Measurements from ENCODE around the gene DVL1. TPM values are rescaled to one million over a fixed set of nuclear protein-coding genes. Genes with fewer than 3 reads are reported as not detected.

Gene DVL1
- total and polyA plus RNA-seq, 9 of the 15 experiments (the other 6 are each of a cell fraction or from before 2014, with no cell fraction given) = 0.62 to 135 (median 24.3) TPM

GRCh38 chr1:1307923-1308755 lies 41.1 kb downstream of the DVL1 start, which contains the start of the genes ACAP3 and PUSL1 (continued):
- TF ChIP-seq MGA (IDR thresholded peaks at IDR 0.05) = peak; percentile 63; the same call in 1 of the 2 replicates
- TF ChIP-seq RB1 (IDR thresholded peaks at IDR 0.05; ENCODE audit: low read depth) = peak; percentile 96
- TF ChIP-seq ZBTB40 (IDR thresholded peaks at IDR 0.05) = no peak; the same call in none of the 2 replicates
- no peak; the same call in 1 of the 2 replicates for TF ChIP-seq ZBTB40 (CRISPR knock-in tag; IDR thresholded peaks at IDR 0.05)
